CD4-positive, CD25-positive, alpha-beta regulatory T cell (primary cell): ENCODE results near the gene KIAA1328. TPM values are rescaled to one million over a fixed set of nuclear protein-coding genes. Genes with fewer than 3 reads are reported as not detected.

Experiments
- ATAC-seq, 2 donors: fragments of 150-1000 bp; cut with Tn5 transposase; one replicate each; pipeline ENCODE4 v1.10.0; 2021; ENCODE audit warnings: low read depth in 2 of 2, moderate number of reproducible peaks in 2 of 2, moderate library complexity in 1 of 2
- DNase-seq, 3 donors: peaks; one replicate each; pipeline versions ENCODE4 v3.0.0 to v3.0.0-alpha.2; 2012 to 2022; ENCODE audit warnings: mixed read lengths in 1 of 3
- H3K27ac ChIP-seq: one replicate; pipeline ENCODE4 v1.7.0; 2013; ENCODE audit warnings: mild to moderate bottlenecking, low read length; ENCODE audit not compliant: insufficient read depth, poor library complexity, severe bottlenecking
- H3K27me3 ChIP-seq: one replicate; pipeline ENCODE4 v1.7.0; 2013; ENCODE audit warnings: low read length; ENCODE audit not compliant: control insufficient read depth, insufficient read depth
- H3K36me3 ChIP-seq: one replicate; pipeline ENCODE4 v1.7.0; 2013; ENCODE audit warnings: mild to moderate bottlenecking, low read length, moderate library complexity; ENCODE audit not compliant: control insufficient read depth, insufficient read depth
- H3K4me1 ChIP-seq: 2 replicates; pipeline ENCODE4 v1.7.0; 2013; ENCODE audit warnings: mild to moderate bottlenecking, low read length; ENCODE audit not compliant: insufficient read depth, control insufficient read depth, poor library complexity, severe bottlenecking
- H3K4me3 ChIP-seq: one replicate; pipeline ENCODE4 v1.7.0; 2013; ENCODE audit warnings: low read depth, mild to moderate bottlenecking, low read length, moderate library complexity
- H3K9me3 ChIP-seq, 2 experiments: 1 replicate in 1 of 2; 2 replicates in 1 of 2; pipeline ENCODE4 v1.7.0; 2013; ENCODE audit warnings: low read length in 2 of 2, mild to moderate bottlenecking in 1 of 2, moderate library complexity in 1 of 2; ENCODE audit not compliant: control insufficient read depth in 2 of 2
- H3K27ac Mint-ChIP-seq, 3 donors: one replicate each; pipeline ENCODE4 v1.8.0; 2020 to 2022; ENCODE audit warnings: mild to moderate bottlenecking in 3 of 3, mixed read lengths in 3 of 3, moderate library complexity in 2 of 3
- H3K27me3 Mint-ChIP-seq: one replicate; pipeline ENCODE4 v1.8.0; 2022; ENCODE audit warnings: mild to moderate bottlenecking, mixed read lengths
- H3K36me3 Mint-ChIP-seq: one replicate; pipeline ENCODE4 v1.8.0; 2020; ENCODE audit warnings: mixed read lengths
- H3K4me1 Mint-ChIP-seq, 4 donors: one replicate each; pipeline ENCODE4 v1.8.0; 2020 to 2022; ENCODE audit warnings: mixed read lengths in 4 of 4, mild to moderate bottlenecking in 1 of 4
- H3K4me3 Mint-ChIP-seq, 4 donors: one replicate each; pipeline ENCODE4 v1.8.0; 2020 to 2022; ENCODE audit warnings: mild to moderate bottlenecking in 4 of 4, mixed read lengths in 4 of 4, moderate library complexity in 3 of 4
- H3K9me3 Mint-ChIP-seq, 7 donors: one replicate each; pipeline ENCODE4 v1.8.0; 2020 to 2022; ENCODE audit warnings: mixed read lengths in 7 of 7, mild to moderate bottlenecking in 3 of 7, moderate library complexity in 2 of 7
- polyA plus RNA-seq, 4 donors: library from polyadenylated mRNA; unstranded; fragments of 300-500 nt; fragmentation: Illumina TruSeq; gene quantifications; one replicate each; pipeline ENCODE4 v1.2.3, GENCODE V29; 2021
- total RNA-seq: library from RNA; stranded (reverse); gene quantifications from one replicate; pipeline ENCODE4 v1.2.3, GENCODE V29; 2022

The KIAA1328 gene
- total and polyA plus RNA-seq, 5 donors from 2014 or later: 7.9 to 15.4 (median 8.5) TPM

- Mint-ChIP-seq H3K4me1 (peaks cover 0 to 3% (median 0%) of the 10 kb centered on the region in 4 donors), H3K4me3 (no peak overlapping the region), H3K9me3 (peaks cover 0 to 4% (median 0%) of the 10 kb centered on the region in 7 donors), H3K27me3 (peaks cover 20% of the 10 kb centered on the region), H3K27ac (no peak overlapping the region), H3K36me3 (no peaks in the 10 kb centered on the region)
- no peak overlapping the region for H3K4me3 ChIP-seq
- no peaks in the 10 kb centered on the region for H3K27me3 ChIP-seq
- H3K9me3 ChIP-seq: no peaks in the 10 kb centered on the region
- ATAC-seq (no peak), DNase-seq (no peak)
- no peaks in the 10 kb centered on the region for H3K36me3 ChIP-seq
- no peaks in the 10 kb centered on the region for H3K4me1 ChIP-seq
- no peak overlapping the region for H3K27ac ChIP-seq
These were observed 445.6 kb downstream of the KIAA1328 start for GRCh38 chr18:37274309-37275236.

- H3K36me3 Mint-ChIP-seq: no peaks in the 10 kb centered on the region
- DNase-seq (no peak), ATAC-seq (no peak)
- Histone ChIP-seq H3K27me3 (no peaks in the 10 kb centered on the region), H3K27ac (no peak overlapping the region), H3K4me1 (no peaks in the 10 kb centered on the region), H3K36me3 (no peaks in the 10 kb centered on the region), H3K9me3 (no peaks in the 10 kb centered on the region), H3K4me3 (no peak overlapping the region)
- peaks cover 20% of the 10 kb centered on the region for H3K27me3 Mint-ChIP-seq
- no peak overlapping the region for H3K27ac Mint-ChIP-seq
- peaks cover 0 to 3% (median 0%) of the 10 kb centered on the region in 4 donors for H3K4me1 Mint-ChIP-seq
- H3K4me3 Mint-ChIP-seq: peak overlapping the region in 1 of 4 donors; percentile 29
- H3K9me3 Mint-ChIP-seq: peaks cover 0 to 4% (median 0%) of the 10 kb centered on the region in 7 donors
These were observed 446.4 kb downstream of the KIAA1328 start for GRCh38 chr18:37275237-37275741.

DNA sequence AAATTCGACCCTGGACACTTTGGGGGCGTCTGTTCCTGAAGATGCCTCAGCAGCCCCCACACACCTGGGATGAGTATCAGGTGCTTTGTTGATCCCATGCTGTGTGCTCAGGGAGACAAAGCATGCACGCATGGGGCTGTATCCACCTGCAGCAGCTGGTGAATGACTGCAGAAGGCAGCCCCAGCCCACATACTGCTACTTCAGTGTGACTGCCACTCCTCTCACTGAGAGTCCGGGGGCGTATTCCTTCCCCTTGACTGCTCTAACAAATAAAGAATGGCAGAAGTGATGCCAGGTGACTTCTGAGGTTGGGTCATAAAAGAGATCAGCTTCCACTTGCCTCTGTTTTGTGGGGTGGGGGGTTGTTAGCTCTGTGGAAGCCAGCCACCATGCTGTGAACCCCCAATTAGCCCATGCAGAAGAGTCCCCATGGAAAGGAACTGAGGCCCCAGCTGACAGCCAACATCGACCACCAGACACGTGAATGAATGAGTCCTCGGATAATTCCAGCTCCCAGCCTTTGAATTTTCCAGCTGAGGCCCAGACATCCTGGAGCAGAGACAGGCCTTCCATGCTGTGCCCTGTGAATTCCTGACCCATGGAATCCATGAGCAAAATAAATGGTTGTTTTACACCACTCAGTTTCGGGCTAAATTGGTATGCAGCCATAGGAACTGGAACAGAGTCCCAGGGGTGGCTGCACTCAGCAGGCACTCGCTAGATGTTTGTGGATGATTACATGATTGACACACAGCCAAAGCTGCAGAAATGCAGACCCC is 447.4 kb downstream of the KIAA1328 start:
- peaks cover 20% of the 10 kb centered on the region for H3K27me3 Mint-ChIP-seq
- no peaks in the 10 kb centered on the region for H3K27me3 ChIP-seq
- no peaks in the 10 kb centered on the region for H3K4me1 ChIP-seq
- no peaks in the 10 kb centered on the region for H3K36me3 Mint-ChIP-seq
- no peak for ATAC-seq
- DNase-seq: no peak
- H3K27ac Mint-ChIP-seq: no peak overlapping the region
- H3K4me1 Mint-ChIP-seq: peaks cover 0 to 3% (median 0%) of the 10 kb centered on the region in 4 donors
- H3K27ac ChIP-seq: no peak overlapping the region
- H3K4me3 Mint-ChIP-seq: no peak overlapping the region
- H3K9me3 ChIP-seq: no peaks in the 10 kb centered on the region
- H3K4me3 ChIP-seq: no peak overlapping the region
- H3K36me3 ChIP-seq: no peaks in the 10 kb centered on the region
- H3K9me3 Mint-ChIP-seq: peaks cover 0 to 7% (median 0%) of the 10 kb centered on the region in 7 donors

- no peaks in the 10 kb centered on the region for H3K9me3 ChIP-seq
- peaks cover 0 to 3% (median 0%) of the 10 kb centered on the region in 4 donors for H3K4me1 Mint-ChIP-seq
- no peaks in the 10 kb centered on the region for H3K36me3 ChIP-seq
- peaks cover 0 to 6% (median 0%) of the 10 kb centered on the region in 7 donors for H3K9me3 Mint-ChIP-seq
- no peaks in the 10 kb centered on the region for H3K4me1 ChIP-seq
- no peaks in the 10 kb centered on the region for H3K27me3 ChIP-seq
- no peak overlapping the region for H3K27ac Mint-ChIP-seq
- H3K4me3 Mint-ChIP-seq: no peak overlapping the region
- ATAC-seq (no peak), DNase-seq (no peak)
- H3K4me3 ChIP-seq: no peak overlapping the region
- H3K27ac ChIP-seq: no peak overlapping the region
- no peaks in the 10 kb centered on the region for H3K36me3 Mint-ChIP-seq
- peaks cover 20% of the 10 kb centered on the region for H3K27me3 Mint-ChIP-seq
These were observed 448.9 kb downstream of the KIAA1328 start for GRCh38 chr18:37277804-37278203.

Other genes with a start within 250 kb of the KIAA1328 start
- 45.6 TPM for gene TPGS2, start 125 bp upstream of the KIAA1328 start, total RNA-seq
- 100 to 1,000 TPM in 1 of 4 donors, 10 to 100 TPM in 3; 69.1 to 107 (median 75.2) TPM for gene TPGS2, start 125 bp upstream of the KIAA1328 start, polyA plus RNA-seq